HuH-7.5 (cell line): ENCODE results near the gene RUNDC1.
"Not testable (repeated sequence)": the region's sequence is repeated elsewhere in the genome, so short reads cannot be mapped to it uniquely, and the experiment has no call there.

ENCODE experiments used
- DNase-seq: peaks from one replicate; pipeline ENCODE4 v3.0.0; 2011; ENCODE audit warnings: low spot score

The RUNDC1 gene

DNA sequence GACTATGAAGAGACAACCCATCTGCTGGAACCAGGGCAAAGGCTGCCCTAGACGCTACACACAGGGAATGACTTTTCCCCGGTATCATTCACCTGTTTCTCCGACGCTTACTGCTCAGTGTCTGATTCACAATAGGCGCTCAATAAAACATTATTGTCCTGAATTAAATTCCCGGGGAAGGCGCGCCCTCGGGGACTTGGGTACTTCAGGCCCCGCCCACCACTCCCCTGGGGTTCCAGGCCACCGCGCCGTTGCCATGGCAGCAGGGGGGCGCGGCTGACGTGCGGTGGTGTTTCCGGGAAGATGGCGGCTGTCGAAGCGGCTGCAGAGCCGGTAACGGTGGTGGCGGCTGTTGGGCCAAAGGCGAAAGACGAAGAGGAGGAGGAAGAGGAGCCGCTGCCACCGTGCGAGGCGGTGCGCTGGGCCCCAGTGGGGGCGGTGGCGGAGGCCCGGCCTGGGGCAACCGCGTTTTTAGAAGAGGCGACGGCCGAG is at the start of gene RUNDC1:
Gene RUNDC1, plus strand, starts transcription at position 292 of the 492 bp plus-strand sequence. Its CDS starts 12 bp downstream, at position 304.
- DNase-seq = peak; percentile 83

DNA sequence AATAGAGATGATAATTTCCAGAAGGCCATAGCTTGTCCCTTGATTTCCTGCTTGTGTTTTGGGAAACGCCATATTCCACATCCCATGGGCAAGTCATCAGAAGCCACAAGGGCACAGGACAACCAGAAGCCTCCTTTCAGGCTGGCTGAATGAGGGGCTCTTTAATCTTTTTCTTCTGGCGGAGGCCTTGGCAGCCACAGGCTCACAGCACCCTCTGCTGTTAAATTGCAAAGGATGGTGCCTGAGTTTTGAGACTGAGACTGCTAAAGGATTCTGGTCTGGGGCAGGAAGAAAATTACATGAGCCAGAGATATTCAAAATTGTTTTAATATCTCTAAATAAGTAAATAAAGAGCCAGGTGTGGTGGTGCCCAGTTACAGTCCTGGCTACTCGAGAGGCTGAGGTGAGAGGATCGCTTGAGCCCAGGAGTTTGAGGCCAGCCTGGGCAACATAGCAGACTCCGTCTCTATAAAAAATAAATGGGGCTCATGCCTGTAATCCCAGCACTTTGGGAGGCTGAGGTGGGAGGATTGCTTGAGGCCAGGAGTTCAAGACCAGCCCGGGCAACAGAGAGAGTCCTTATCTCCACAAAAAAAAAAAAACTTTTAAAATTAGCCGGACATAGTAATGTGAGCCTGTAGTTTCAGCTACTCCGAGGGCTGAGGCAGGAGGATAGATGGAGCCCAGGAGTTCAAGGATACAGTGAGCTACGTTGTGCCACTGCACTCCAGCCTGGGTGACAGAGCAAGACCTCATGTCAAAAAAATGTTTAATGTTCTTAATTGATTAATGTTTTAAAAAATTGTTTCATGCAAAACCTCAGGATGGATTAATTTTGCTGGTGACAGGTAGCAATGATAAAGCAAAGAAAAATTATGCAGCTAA is 42.4 kb upstream of the RUNDC1 start:
- peak; percentile 49 for DNase-seq

DNA sequence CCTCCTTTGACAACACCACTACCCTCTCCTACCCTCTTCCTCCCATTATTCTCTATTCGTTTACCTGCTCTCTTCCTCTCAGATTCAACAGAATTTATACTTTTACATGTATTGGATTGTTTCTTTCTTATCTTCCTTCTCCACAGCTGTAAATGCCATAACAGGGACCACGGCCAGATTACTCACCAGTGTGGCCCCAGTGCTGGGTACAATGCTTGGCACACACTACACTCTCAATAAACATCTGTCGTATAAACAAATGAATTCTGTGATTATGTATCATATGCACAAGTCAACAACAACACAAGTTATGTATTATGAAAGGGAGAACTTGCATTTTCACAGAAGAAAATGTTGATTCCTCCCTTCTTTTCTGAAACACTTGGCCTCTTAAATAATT is 36.2 kb upstream of the RUNDC1 start:
- DNase-seq = no peak

DNA sequence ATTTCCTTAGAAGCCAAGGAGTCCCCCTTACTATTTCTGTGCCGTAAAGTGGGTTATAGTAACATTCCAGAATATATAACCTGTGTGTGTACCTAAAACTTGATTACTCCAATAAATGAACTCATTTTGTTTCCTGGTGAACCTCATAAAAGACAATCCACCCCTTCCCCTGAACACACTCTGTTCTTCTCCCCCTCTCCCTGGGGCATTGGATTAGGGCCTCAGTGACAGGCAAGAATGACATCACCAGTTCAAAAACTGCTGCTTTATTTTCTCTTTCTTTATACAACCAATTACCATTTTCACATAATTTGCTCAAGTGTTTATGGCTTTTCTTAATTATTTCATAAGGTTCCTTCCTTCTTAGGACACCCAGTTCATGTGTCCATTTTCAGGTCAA is 33.6 kb upstream of the RUNDC1 start:
- no peak for DNase-seq

DNA sequence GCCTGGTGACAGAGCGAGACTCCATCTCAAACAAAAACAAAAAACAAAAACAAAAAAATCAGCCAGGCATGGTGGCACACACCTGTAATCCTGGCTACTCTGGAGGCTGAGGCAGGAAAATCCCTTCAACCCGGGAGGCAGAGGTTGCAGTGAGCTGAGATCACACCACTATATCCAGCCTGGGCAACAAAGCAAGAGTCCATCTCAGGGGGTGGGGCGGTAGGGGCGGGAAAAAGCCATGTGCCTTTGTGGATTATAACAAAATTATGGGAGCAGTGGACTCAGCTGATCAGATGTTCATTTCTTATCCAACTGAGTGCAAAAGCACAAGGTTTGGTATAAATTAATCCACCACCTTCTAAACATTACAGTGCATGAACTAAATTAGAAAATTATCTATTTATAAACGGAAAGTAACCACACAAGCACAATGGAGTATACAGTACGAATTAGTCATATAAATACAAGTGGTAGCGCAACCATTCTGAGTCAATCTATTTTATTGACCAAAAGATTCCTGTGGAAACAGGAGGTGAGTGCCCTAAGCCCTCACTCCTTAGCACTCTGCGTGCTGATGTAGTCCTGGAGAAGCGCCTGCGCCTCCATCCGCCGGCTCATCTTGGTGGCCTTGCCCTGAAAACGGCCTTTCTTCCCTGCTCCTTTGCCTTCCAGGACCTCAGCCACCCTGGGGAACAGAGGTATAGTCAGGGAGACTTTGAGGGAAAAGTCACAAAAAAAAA is 30.2 kb upstream of the RUNDC1 start:
- no peak for DNase-seq

DNA sequence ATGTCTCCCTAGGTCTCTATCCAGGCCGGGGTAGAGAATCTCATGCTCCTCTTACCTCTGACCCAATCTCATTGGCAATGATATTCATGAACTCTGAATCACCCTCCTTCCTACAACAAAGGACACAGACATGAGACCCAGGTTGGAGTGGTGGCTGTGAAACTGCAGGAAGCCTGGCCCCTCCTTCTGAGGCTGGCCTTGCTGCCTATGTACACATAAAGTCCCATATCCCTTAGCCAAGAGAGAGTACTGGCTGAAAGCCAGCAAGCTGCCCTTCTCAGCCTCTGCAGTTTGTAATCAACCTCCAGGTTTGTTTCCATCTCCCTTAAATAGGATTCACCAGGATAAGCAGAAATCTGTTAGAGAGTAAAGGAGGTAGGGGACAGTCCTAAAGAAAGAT is 26.7 kb upstream of the RUNDC1 start:
- DNase-seq = no peak

DNA sequence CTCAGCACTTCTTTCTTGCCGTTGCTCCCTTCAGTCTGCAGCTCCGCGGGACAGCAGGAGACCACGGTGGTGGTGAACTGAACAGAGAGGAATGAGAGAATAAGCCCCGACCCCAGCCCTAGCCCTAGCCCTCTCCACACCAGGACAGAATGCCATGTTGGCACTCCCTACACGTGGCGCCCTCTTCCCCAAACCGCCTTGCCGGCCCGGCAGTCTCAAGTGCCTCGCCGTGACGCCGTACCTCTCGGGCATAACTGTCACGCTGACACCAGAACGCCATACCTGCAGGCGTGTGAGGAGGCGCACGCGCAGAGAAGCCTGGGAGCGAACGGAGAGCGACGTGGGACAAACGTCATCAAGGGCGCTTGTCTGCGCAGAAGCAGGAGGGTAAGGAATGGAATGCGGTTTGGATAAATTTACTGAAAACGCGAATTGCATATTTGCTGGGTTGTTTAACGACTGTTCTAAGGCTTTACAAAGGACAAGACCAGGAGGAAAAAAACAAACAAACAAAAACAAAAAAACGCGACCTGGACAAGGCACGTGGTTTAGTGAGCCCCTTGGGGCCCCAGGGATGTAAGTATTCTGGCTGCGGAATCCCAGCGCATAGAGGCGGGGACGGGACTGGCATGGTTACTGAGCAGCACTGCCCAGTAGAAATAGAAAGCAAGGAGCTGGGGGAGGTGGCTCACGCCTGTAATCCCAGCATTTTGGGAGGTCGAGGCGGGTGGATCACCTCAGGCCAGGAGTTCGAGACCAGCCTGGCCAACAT is 16.0 kb upstream of the RUNDC1 start, which contains the start of gene AARSD1:
Gene AARSD1, minus strand, starts transcription at position 294 of the 772 bp plus-strand sequence. Its CDS starts 14 bp downstream, at position 280.
- DNase-seq = peak; percentile 75

DNA sequence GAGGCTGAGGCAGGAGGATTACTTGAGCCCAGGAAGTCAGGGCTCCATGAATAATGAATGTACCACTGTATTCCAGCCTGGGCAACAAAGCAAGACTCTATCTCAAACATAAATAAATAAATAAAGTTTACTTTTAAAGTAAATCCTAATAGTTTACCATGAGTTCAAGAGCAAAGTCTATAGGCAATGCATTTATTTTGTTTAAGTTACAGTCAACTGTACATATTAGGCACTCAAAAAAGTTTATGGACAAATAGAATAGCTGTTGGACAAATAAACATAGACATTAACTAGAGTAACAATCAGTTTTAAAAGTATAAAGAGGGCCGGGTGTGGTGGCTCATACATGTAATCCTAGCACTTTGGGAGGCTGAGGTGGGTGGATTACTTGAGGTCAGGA is 12.4 kb upstream of the RUNDC1 start:
- no peak for DNase-seq

DNA sequence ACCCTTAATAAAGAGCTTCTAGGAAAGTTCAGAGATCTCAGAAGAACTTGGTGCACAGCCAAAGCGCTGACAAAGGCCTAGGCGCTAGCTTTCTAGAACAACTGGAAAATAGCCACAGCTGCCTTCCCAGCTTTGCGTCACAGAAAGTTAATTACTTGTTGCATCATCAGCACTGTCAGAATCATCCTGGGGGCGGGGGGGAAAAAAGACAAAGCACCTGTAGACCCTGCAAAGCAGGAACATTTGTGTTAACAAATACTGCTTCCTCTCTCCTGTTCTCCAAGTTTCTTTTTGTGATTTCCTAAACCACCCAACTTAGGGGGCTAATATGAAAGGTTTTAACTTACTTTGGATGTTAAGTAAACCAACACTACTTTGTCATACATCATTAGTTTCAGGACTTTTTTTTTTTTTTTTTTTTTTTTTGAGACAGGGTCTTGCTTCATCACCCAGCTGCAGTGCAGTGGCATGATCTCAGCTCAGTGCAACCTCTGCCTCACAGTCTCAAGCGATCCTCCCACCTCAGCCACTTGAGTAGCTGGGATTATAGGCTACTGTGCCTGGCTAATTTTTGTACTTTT is 11.3 kb upstream of the RUNDC1 start:
- no peak for DNase-seq

DNA sequence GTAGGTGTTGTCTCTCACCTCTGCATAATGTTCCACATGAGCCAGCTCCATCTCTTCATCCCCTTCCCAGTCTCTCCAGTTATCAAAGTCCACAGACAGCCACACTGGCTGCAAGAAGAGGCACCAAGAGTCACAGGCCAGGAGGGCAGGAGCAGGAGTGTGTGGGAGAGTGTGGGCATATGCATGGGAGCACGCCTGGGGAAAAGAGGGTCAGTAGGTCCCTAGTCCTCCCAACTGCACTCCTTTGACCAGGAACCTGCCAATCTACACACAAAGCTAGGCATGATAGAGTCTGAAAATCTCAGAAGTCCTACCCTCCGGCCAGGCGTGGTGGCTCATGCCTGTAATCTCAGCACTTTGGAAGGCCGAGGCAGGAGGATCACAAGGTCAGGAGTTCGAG is 8.8 kb upstream of the RUNDC1 start:
- no peak for DNase-seq

DNA sequence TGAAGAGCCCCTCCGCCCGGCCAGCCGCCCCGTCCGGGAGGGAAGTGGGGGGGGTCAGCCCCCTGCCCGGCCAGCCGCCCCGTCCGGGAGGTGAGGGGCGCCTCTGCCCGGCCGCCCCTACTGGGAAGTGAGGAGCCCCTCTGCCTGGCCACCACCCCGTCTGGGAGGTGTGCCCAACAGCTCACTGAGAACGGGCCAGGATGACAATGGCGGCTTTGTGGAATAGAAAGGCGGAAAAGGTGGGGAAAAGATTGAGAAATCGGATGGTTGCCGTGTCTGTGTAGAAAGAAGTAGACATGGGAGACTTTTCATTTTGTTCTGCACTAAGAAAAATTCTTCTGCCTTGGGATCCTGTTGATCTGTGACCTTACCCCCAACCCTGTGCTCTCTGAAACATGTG is 7.0 kb upstream of the RUNDC1 start:
- DNase-seq = not testable (repeated sequence)

DNA sequence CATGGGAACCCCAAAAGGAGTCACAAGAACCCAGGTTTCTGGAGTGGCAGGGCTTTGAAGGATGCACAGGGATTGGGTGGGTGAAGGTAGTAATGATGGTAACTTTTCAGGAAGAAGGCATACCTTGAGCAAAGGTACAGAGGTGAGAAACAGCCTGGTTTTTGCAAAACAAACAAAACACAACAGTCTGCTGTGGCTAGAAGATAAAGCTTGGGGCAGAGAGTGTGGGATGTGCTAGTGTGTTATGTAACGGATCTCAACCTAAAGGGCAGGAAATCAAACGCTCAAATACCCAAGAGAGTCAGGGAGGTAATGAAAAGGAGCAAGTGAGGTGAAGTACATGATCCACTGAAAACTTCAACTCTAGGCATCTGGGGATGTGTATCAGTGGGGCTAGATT is 5.1 kb upstream of the RUNDC1 start:
- no peak for DNase-seq

DNA sequence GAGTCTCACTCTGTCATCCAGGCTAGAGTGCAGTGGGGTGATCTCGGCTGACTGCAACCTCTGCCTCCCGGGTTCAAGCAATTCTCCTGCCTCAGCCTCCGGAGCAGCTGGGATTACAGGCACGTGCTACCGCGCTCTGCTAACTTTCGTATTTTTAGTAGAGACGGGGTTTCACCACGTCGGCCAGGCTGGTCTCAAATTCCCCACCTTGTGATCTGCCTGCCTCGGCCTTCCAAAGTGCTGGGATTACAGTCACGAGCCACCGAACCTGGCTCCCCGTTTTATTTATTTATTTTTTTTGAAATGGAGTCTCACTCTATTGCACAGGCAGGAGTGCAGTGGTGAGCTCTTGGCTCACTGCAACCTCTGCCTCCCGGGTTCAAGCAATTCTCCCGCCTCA is 4.7 kb upstream of the RUNDC1 start:
- DNase-seq = not testable (repeated sequence)

DNA sequence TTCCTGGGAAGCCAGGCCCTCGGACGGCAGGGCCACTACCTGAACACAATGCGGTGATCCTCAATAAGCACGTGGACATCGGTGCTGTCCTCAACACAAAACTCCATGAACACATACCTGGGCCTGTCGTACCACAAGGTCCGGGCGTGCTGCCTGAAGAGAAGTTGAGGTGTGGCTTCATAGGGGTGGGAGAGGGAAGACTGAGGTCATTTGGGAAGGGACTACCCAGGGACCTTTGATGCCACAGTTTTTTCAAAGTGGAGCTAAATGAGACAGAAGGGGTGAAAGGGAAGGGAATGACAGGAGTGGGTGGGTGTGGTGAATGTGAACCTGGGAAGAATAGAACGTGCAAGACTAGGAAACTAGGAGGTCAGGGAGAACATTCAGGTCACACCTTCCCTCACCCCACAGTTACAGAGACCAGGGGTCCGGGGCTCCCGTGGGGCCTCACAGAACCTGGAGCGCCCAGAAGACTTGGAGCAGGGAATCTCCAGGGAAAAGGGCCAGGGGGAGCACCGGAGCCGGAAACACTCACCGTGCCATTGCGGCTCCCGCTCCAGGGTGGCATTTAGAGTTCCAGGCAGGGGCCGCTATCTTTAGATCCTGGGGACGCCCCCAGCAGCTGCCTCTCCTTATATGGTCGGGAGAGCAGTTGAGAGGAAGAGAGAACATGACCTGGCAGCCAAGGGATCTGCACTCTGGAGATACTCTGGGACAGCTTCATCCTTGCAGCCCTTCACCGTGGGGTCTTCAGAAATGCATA is 673 bp upstream of the RUNDC1 start, which contains the start of gene PTGES3L:
Gene PTGES3L, minus strand, starts transcription at position 570 of the 763 bp plus-strand sequence. Its CDS starts 27 bp downstream, at position 543.
- DNase-seq = peak; percentile 65

DNA sequence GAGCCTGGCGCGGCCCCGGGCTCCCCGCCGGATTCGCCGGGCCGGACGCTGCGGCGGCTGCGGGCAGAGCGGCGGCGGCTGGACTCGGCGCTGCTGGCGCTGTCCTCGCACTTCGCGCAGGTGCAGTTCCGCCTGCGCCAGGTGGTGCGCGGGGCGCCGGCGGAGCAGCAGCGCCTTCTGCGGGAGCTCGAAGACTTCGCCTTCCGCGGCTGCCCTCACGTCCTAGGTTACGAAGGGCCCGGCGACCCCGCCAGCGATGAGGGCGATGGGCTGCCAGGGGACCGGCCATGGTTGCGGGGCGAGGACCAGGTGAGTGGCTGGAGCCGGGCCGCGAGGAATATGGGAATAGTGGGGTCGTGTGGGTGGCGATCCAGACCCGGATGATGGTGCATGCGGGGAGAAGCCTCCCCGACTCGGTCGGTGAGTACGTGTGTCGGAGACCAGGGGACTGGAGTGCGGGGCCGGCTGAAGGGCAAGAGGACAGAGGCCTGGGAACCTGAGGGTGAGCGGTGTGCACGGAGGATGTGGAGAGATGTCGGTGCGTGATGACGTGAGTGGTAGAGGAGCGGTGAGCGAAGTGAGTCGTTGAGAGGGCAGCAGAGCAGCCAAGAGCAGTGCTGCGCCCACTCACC is 517 bp downstream of the RUNDC1 start:
- peak; percentile 43 for DNase-seq

DNA sequence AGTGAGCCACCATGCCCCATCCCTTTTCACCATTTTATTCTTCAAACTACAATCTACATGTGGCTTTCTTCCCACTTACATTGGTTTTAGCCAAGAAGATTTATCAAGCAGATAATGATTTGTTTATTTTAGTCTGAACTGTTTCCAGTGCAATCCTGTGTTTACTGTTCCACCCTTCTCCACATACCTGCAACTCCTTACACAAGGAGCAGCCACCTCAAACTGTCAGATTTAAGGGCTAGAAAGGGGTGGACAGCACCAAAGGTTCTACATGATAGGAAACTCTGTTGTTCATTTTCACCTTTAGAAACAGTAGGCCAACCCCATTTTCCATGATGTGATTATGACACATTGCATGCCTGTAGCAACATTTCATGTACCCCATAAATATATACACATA is 1.9 kb downstream of the RUNDC1 start:
- DNase-seq = no peak

DNA sequence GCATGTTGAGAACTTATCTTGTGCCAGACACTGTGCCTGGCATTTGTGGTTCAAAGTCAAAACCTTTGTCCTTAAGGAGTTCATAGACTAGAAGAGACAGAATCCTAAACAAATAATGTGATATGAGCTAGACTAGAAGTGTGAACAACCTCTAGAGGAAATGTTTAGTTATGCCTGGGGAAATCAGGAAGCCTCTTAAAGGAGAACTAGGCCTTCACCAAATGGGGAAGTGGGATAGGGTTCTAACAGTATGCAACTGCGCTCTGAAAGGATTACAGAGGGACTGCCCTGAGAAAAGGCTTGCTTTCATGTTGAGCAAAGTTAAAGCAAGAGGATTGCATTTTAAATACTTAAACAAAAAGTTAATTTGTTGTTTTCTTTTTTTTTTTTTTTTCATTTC is 4.9 kb downstream of the RUNDC1 start:
- DNase-seq = no peak

DNA sequence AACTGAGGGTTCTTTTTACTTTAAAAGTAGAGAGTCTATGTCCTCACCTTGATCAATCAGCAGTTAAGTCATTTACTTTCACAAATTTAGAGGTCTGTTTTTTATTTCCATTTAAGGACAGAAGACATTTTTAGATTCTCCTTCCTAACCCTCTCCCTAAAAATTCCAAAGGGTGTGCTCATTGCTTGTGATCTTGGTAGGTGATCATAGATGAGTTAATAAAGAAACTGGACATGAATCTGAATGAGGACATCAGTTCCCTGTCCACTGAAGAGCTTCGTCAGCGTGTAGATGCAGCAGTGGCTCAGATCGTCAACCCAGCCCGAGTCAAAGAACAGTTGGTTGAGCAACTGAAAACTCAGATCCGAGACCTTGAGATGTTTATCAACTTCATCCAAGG is 8.8 kb downstream of the RUNDC1 start:
- DNase-seq = no peak

DNA sequence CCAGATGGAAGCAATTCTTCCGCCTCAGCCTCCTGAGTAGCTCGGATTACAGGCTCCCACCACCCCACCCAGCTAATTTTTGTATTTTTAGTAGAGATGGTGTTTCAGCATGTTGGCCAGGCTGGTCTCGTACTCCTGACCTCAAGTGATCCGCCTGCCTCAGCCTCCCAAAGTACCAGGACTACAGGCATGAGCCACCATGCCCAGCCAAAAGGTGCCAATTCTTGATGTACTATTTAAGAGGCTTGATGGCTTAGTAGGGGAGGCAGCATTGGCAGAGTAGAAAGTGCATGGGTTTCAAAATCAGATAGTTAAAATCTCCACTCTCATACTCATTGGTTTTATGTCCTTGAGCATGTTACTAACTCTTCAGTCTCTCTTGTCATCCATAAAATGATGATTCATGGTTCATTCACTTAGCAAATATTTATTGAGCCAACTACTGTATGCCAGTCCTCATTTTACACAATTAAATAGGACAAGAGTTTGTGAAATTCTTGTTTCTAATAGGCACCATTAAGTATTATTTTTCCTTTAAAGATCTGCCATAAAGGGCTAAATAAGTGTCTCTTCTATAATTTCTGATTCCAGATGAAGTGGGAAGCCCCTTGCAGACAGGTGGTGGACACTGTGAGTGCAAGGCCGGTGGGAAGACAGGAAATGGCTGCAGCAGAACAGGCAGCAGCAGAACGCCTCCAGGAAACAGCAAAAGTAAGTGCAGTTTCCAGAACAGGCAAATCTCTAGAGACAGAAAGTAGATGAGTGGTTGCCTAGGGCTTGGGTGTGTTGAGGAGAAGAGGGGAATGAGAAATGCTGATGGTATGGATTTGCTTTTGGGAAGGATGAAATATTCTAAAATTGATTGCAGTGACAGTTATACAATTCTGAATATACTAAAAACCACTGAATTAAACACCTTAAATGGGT is 9.6 kb downstream of the RUNDC1 start:
- no peak for DNase-seq
